Measurements from ENCODE around the gene AATK. TPM values are rescaled to one million over a fixed set of nuclear protein-coding genes. Genes with fewer than 3 reads are reported as not detected.

Gene AATK
- total and polyA plus RNA-seq, 2 experiments from 2014 or later: 1.1 to 5.0 TPM

DNA sequence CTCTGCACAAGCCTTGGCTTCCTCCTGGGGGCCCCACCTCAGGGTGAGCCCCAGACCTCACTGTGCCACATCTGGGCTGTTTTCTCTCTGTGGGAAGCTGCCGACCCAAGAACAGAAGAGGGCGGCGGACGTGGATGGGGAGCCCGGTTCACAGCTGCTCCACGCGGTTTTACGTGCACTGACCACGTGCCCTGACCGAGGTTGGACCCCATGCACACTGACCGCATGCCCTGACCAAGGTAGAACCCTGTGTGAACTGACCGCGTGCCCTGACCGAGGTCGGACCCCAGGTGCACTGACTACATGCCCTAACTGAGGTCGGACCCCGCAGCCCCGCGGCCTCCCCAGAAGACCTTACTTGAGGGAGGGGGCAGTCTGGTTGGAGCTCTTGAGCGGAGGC is 37.1 kb upstream of the AATK start:
- DNase-seq (ENCODE audit: low spot score) (no peak), ATAC-seq (no peak)
- Mint-ChIP-seq H3K4me1 (no peaks in the 10 kb centered on the region), H3K27me3 (ENCODE audit: insufficient read depth, low read depth, poor library complexity) (peaks cover 5% of the 10 kb centered on the region), H3K36me3 (ENCODE audit: low read depth) (peaks cover 7% of the 10 kb centered on the region), H3K27ac (no peak overlapping the region), H3K9me3 (no peaks in the 10 kb centered on the region; the same call in 2 of the 3 replicates), H3K4me3 (no peak overlapping the region)
- Histone ChIP-seq H3F3A (replicated peaks; ENCODE audit: low read depth) (no peaks in the 10 kb centered on the region), H3K27ac (ENCODE audit: low read depth) (no peak overlapping the region), H2AFZ (no peak overlapping the region), H3K4me2 (no peak overlapping the region), H4K20me1 (replicated peaks; ENCODE audit: insufficient read depth) (no peaks in the 10 kb centered on the region), H3K36me3 (ENCODE audit: insufficient read depth) (no peaks in the 10 kb centered on the region; the same call in 1 of the 2 replicates), H3K27me3 (ENCODE audit: insufficient read depth) (no peaks in the 10 kb centered on the region), H3K9me2 (ENCODE audit: insufficient read depth) (no peaks in the 10 kb centered on the region), H3K4me1 (ENCODE audit: insufficient read depth) (no peaks in the 10 kb centered on the region), H3K4me3 (no peak overlapping the region), H3K79me2 (replicated peaks; ENCODE audit: insufficient read depth) (no peaks in the 10 kb centered on the region)
- TF ChIP-seq, protein P1, sequence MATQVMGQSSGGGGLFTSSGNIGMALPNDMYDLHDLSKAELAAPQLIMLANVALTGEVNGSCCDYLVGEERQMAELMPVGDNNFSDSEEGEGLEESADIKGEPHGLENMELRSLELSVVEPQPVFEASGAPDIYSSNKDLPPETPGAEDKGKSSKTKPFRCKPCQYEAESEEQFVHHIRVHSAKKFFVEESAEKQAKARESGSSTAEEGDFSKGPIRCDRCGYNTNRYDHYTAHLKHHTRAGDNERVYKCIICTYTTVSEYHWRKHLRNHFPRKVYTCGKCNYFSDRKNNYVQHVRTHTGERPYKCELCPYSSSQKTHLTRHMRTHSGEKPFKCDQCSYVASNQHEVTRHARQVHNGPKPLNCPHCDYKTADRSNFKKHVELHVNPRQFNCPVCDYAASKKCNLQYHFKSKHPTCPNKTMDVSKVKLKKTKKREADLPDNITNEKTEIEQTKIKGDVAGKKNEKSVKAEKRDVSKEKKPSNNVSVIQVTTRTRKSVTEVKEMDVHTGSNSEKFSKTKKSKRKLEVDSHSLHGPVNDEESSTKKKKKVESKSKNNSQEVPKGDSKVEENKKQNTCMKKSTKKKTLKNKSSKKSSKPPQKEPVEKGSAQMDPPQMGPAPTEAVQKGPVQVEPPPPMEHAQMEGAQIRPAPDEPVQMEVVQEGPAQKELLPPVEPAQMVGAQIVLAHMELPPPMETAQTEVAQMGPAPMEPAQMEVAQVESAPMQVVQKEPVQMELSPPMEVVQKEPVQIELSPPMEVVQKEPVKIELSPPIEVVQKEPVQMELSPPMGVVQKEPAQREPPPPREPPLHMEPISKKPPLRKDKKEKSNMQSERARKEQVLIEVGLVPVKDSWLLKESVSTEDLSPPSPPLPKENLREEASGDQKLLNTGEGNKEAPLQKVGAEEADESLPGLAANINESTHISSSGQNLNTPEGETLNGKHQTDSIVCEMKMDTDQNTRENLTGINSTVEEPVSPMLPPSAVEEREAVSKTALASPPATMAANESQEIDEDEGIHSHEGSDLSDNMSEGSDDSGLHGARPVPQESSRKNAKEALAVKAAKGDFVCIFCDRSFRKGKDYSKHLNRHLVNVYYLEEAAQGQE (IDR thresholded peaks at IDR 0.05; ENCODE audit: unreplicated experiment): no peak
- TF ChIP-seq POLR2AphosphoS5 (IDR thresholded peaks at IDR 0.05; ENCODE audit: low read depth) (no peak), NANOG (IDR thresholded peaks at IDR 0.05; ENCODE audit: borderline replicate concordance) (no peak), ZNF331 (CRISPR knock-in tag; IDR thresholded peaks at IDR 0.05; ENCODE audit: low read depth) (no peak), EZH2 (IDR thresholded peaks at IDR 0.05; ENCODE audit: low read depth, unreplicated experiment) (no peak), STAT1 (IDR thresholded peaks at IDR 0.05; ENCODE audit: unreplicated experiment) (no peak), EZH2phosphoT487 (IDR thresholded peaks at IDR 0.05; ENCODE audit: unreplicated experiment) (no peak)
- TF ChIP-seq, protein P2, sequence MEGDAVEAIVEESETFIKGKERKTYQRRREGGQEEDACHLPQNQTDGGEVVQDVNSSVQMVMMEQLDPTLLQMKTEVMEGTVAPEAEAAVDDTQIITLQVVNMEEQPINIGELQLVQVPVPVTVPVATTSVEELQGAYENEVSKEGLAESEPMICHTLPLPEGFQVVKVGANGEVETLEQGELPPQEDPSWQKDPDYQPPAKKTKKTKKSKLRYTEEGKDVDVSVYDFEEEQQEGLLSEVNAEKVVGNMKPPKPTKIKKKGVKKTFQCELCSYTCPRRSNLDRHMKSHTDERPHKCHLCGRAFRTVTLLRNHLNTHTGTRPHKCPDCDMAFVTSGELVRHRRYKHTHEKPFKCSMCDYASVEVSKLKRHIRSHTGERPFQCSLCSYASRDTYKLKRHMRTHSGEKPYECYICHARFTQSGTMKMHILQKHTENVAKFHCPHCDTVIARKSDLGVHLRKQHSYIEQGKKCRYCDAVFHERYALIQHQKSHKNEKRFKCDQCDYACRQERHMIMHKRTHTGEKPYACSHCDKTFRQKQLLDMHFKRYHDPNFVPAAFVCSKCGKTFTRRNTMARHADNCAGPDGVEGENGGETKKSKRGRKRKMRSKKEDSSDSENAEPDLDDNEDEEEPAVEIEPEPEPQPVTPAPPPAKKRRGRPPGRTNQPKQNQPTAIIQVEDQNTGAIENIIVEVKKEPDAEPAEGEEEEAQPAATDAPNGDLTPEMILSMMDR (conservative IDR thresholded peaks at IDR 0.05; ENCODE audit: low read depth in 2 of 2): no peak
- TF ChIP-seq, protein P3, sequence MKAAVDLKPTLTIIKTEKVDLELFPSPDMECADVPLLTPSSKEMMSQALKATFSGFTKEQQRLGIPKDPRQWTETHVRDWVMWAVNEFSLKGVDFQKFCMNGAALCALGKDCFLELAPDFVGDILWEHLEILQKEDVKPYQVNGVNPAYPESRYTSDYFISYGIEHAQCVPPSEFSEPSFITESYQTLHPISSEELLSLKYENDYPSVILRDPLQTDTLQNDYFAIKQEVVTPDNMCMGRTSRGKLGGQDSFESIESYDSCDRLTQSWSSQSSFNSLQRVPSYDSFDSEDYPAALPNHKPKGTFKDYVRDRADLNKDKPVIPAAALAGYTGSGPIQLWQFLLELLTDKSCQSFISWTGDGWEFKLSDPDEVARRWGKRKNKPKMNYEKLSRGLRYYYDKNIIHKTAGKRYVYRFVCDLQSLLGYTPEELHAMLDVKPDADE (IDR thresholded peaks at IDR 0.05): no peak

DNA sequence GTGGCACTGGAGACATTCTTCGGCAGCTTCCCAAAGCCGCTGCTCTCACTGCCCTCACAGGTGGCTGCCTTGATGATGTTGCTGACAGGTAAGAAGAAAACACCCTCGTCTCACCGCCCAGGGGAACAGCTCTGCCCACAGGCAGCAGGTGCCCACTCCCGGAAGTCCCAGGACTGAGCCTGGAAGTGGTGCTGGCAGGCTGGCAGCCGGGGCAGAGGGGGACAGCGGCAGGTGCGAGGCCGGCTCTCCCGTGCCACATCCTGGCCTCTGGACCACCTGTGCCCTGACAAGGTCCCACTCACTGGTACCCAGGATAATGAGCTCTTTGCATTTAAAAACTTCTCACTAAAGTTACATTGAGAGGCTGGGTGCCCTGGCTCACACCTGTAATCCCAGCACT is 36.3 kb upstream of the AATK start:
- no peak for ATAC-seq
- H3K4me3 Mint-ChIP-seq: no peak overlapping the region
- TF ChIP-seq, protein P3 (IDR thresholded peaks at IDR 0.05): no peak
- TF ChIP-seq, protein P1 (IDR thresholded peaks at IDR 0.05; ENCODE audit: unreplicated experiment): no peak
- TF ChIP-seq CREB1 (CRISPR knock-in tag; IDR thresholded peaks at IDR 0.05; ENCODE audit: low read depth) (no peak), NANOG (IDR thresholded peaks at IDR 0.05; ENCODE audit: borderline replicate concordance) (no peak), STAT1 (IDR thresholded peaks at IDR 0.05; ENCODE audit: unreplicated experiment) (no peak)
- TF ChIP-seq, protein P2 (conservative IDR thresholded peaks at IDR 0.05; ENCODE audit: low read depth in 2 of 2): no peak

More for the DNA sequence above, 36.3 kb upstream of the AATK start:
- Histone ChIP-seq H3K4me1 (ENCODE audit: insufficient read depth) (no peaks in the 10 kb centered on the region), H2AFZ (no peak overlapping the region), H3K27me3 (ENCODE audit: insufficient read depth) (no peaks in the 10 kb centered on the region), H3K36me3 (ENCODE audit: insufficient read depth) (no peaks in the 10 kb centered on the region; the same call in 1 of the 2 replicates), H3F3A (replicated peaks; ENCODE audit: low read depth) (no peaks in the 10 kb centered on the region), H3K27ac (ENCODE audit: low read depth) (no peak overlapping the region), H3K4me3 (no peak overlapping the region), H3K4me2 (no peak overlapping the region), H3K9me2 (ENCODE audit: insufficient read depth) (no peaks in the 10 kb centered on the region), H4K20me1 (replicated peaks; ENCODE audit: insufficient read depth) (no peaks in the 10 kb centered on the region), H3K79me2 (replicated peaks; ENCODE audit: insufficient read depth) (no peaks in the 10 kb centered on the region)
- H3K9me3 Mint-ChIP-seq: no peaks in the 10 kb centered on the region
- H3K27me3 Mint-ChIP-seq (ENCODE audit: insufficient read depth, low read depth, poor library complexity): peaks cover 5% of the 10 kb centered on the region
- no peak overlapping the region for H3K27ac Mint-ChIP-seq
- H3K4me1 Mint-ChIP-seq: no peaks in the 10 kb centered on the region
- peaks cover 7% of the 10 kb centered on the region; the same call in 2 of the 3 replicates for H3K36me3 Mint-ChIP-seq (ENCODE audit: low read depth)
- no peak for DNase-seq (ENCODE audit: low spot score)

Data from GM23338 (cell line).